HG02763 (cell line): ENCODE results near the gene HENMT1.
A peak's percentile ranks its signal among the peaks of the same experiment; 100 is the strongest.
"Not testable (repeated sequence)": the region's sequence is repeated elsewhere in the genome, so short reads cannot be mapped to it uniquely, and the experiment has no call there.

Experiments used
- ATAC-seq: cut with Tn5 transposase; IDR thresholded peaks from one replicate; pipeline ENCODE4 v1.9.1; 2021; ENCODE audit warnings: mild to moderate bottlenecking, moderate library complexity; ENCODE audit not compliant: unreplicated experiment

HENMT1 gene

DNA sequence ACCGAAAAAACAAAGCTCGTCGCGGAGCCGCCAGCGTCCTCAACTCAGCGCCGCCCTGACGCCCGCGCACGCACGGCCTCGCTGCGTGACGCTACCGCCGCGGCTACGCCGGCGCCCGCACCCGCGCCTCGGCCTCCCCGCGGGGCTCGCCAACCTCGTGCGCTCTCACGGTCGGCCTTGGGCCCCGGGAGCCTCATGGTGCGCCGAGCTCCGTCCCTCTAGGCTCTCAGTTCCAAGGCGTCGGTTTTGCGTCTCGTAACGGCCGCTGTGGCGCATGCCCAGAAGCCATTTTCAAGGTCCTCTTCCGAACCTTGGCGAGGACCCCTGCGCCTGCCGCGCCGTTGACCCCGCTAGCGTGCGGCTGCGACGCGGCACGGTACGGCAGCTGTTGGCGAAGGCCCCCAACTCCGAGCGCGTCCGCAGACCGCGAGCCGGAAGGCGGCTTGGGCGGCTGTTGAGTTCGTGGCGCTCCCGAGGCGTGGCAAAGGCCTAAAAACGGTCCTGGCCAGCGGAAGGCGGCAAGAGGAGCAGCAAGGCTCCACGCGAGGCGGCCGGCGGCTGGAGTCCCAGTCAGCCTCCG is at the start of gene HENMT1:
Gene HENMT1, minus strand, starts transcription at position 64 of the 580 bp plus-strand sequence. CDS start 1,209 bp downstream, outside the sequence.
- peak; percentile 87 for ATAC-seq

DNA sequence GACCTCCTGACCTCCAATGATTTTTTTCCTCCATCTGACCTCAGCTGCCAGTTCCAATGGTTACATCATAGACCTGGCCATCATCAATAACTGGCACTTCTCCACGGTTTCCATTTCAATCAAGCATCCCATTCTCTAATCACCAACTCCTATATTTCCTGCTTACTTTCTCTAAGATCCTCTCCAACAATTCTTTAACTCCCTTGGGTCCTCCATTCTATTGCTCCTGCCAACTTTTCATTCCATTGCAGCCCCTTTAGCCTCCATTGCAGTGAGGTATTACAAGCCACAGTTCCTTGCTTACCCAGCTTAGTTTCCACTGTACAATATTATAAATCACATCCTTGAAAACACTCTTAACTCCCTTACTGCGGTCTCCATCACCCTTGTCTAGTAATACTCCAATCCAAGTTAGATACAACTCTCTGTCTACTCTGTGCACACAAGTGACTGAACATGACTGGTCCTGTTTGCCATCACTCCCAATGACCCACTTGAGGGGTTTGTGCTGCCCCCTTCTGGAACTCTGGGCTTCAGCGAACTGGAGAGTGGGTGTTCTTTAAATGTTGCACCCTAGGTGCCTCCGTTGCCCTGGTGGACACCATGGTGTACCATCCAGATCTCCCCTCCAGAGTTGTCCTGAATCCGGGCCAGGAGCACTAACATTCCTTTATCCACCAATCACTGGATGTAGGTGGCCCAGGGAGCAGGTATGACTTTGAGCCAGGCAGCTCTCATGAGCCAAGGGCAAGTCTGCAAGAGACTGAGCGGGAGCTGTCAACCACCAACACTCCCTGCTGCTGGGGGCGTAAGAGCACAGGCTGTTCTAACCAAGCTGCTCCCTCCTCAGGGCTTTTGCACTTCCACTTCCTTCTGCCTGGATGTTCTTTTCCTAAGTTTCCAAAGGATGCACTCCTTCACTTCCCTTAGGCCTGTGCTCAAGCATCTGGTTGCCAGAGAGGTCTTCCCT is 48.1 kb upstream of the HENMT1 start:
- ATAC-seq, result no peak

DNA sequence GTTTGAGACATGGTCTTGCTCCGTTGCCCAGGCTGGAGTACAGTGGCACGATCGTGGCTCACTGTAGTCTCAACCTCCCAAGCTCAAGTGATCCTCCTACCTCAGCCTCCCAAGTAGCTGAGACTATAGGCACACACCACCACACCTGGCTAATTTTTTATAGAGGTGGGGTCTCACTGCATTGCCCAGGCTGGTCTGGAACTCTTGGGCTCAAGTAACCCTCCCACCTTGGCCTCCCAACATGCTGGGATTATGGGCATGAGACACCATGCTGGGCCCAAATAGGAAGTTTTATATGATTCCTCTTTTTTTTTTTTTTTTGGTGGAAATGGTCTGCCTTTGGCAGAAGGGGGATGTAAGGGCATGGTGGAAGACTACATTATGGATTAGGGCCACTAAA is 45.8 kb upstream of the HENMT1 start:
- ATAC-seq, result no peak

DNA sequence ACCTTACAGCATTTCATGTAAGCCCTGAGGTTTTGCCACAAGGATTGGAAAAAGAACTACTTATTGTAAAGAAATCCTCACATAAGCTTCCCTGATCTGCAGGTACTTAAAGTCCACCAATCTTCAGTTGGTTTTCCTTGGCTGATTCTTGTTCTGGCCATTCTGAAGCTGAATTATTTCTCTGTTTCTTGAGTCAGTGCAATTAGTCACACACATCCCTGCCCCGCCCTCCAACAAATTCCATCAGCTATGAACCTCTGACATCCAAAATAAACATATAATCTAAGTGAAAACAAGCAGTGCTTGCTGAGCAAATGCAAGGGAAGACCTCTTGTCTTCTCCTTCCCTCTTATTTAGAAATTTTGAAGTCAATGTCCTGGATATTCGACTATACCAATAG is 43.6 kb upstream of the HENMT1 start:
- ATAC-seq, result no peak

DNA sequence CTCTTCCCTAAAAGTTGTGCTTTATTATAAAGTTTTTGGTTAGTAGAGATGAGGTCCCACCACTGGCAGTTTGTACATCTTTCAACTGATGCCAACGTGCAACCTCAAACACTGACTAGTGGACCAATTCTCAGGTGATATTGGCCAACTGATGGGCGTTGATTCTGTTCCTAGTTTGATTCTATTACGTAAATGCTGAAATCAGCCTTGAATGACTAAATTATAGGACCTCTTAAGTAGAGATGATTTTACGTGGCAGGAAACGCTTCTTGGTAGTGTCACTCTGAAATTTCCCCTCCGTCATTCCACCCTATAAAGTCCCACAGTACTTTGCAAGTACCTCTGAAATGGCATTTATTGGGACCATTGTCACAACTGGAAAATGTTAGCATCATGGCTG is 43.0 kb upstream of the HENMT1 start:
- no peak for ATAC-seq

DNA sequence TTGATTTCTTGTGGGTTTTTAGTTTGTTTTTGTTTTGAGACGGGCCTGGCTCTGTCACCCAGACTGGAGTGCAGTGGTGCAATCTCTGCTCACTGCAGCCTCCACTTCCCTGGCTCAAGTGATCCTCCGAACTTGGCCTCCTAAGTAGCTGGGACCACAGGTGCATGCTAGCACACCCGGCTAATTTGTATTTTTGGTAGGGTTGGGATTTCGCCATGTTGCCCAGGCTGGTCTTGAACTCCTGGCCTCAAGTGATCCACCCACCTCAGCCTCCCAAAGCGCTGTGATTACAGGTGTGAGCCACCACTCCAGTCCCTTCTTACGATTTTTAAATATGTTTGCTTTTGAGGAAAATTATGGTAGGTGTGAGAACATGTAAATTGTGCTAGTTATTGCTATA is 41.2 kb upstream of the HENMT1 start:
- not testable (repeated sequence) for ATAC-seq

- ATAC-seq, result no peak
Measured at GRCh38 chr1:108701176-108701849, 40.4 kb upstream of the HENMT1 start.

DNA sequence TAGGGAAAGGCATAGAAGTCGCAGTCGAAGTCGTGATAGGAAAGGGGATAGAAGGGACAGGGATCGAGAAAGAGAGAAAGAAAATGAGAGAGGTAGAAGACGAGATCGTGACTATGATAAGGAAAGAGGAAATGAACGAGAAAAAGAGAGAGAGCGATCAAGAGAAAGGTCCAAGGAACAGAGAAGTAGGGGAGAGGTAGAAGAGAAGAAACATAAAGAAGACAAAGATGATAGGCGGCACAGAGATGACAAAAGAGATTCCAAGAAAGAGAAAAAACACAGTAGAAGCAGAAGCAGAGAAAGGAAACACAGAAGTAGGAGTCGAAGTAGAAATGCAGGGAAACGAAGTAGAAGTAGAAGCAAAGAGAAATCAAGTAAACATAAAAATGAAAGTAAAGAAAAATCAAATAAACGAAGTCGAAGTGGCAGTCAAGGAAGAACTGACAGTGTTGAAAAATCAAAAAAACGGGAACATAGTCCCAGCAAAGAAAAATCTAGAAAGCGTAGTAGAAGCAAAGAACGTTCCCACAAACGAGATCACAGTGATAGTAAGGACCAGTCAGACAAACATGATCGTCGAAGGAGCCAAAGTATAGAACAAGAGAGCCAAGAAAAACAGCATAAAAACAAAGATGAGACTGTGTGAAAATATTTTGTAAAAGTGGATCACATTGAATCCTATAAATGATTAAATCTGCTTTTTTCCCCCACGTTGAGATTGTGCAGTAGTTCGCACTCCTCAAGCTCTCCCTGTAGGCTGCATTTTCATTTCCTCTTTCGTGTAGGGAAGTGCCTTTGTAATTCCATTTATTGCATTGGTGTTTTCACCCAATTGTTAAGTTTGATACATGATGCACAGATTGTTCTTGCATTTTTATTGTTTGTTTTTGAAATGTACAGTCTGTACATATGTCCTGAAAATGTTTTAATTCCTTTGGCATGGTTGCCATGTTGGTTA is 38.8 kb upstream of the HENMT1 start:
- ATAC-seq, result no peak

- ATAC-seq, result no peak
Measured at GRCh38 chr1:108695535-108695934, 34.6 kb upstream of the HENMT1 start.

DNA sequence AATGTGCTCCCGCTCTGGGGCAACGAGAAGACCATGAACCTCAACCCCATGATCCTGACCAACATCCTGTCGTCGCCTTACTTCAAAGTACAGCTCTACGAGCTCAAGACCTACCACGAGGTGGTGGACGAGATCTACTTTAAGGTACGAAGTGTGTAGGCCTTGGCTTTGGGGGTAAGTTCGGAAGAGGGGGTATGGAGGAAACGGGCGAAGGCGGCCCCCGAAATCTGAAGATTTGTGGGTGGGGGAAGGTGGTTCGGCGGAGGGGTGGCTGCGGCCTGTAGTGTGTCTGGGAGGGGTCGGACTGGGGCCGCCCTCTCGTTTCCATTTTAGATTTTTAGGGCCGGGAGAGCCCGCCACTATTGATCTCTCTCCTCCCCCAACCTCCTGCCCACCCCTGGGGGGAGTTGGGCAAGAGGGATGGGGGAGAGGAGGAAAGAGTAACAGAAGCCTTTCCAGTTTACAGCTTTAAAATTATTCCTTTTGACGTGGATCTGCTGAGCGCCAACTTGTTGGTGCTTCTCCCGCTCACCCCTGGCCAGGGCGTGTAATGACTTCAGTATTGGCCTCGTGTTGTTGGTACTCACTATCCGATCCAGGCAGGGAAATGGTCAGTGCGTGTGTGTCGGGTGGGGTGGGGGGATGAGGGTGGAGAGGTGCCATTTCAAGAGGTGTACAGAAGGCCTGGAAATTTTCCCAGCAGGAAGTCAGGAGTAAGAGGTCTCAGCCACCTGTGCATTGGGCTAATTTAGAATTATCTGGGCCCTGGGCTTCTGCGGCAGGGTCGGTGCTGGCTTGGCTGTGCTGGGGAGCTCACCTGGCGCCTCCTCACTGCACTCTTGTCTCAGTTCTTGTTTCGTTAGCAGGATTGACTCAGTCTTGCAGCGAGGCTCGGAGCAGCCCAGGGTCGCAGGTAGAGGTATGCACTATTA is 32.1 kb upstream of the HENMT1 start:
- peak; percentile 61 for ATAC-seq

- peak; percentile 96 for ATAC-seq
Measured at GRCh38 chr1:108691942-108692723, 31.2 kb upstream of the HENMT1 start, which contains the start of gene PRPF38B. Gene PRPF38B, plus strand, starts transcription at chr1:108692310. Its CDS starts 282 bp downstream, at chr1:108692592.

GRCh38 chr1:108691128-108691941 is 30.4 kb upstream of the HENMT1 start:
- ATAC-seq, result no peak

DNA sequence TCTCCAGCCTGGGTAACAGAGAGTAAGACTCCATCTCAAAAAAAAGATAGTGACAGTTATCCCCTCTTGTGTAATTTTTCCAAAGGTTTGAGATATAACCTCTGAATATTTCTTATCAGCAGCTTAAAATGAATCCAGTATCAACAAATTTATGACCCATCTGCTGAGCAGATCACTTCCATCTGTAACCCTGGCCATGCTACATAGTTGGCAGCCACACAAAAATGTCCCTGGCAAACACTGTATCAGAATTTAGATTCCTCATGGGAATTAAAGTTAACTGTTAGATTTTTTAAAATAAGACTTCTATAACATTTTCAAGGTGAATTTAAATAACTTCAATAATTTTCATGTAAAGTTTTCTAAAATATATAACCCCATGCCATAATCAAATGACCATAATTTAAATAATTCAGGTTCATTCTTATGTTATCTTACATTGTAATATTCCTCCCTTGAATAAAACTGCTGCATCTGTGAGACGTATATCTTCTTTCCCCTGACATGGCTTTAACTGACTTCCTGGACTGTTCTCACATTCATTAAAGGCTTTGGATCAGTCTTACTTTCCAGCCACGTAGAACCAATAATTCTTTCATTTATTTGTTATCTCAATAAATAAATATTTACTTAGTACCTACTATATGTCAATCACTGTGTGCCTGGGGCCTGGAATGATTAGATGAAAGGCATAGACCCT is 25.9 kb upstream of the HENMT1 start:
- no peak for ATAC-seq

- ATAC-seq, result no peak
Measured at GRCh38 chr1:108685529-108685928, 24.6 kb upstream of the HENMT1 start.

DNA sequence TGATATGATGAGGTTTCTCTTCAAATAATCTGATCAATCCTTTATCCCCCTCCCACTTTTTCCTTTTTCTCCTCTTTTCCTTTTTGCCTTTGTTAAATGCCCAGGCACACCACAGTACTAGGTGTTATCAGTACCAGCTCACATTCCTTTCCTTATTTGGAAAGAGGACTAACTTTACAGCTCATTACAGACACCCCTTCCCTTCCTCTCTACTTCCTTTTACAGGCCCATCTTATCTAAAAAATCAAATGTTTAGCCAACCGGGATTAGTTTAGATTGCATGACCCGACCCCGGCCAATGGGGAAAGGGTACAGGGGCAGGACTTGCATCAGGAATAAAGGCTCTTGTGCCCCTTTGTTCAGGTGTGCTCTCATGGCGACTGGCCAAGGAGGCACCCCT is 20.8 kb upstream of the HENMT1 start:
- ATAC-seq, result not testable (repeated sequence)

DNA sequence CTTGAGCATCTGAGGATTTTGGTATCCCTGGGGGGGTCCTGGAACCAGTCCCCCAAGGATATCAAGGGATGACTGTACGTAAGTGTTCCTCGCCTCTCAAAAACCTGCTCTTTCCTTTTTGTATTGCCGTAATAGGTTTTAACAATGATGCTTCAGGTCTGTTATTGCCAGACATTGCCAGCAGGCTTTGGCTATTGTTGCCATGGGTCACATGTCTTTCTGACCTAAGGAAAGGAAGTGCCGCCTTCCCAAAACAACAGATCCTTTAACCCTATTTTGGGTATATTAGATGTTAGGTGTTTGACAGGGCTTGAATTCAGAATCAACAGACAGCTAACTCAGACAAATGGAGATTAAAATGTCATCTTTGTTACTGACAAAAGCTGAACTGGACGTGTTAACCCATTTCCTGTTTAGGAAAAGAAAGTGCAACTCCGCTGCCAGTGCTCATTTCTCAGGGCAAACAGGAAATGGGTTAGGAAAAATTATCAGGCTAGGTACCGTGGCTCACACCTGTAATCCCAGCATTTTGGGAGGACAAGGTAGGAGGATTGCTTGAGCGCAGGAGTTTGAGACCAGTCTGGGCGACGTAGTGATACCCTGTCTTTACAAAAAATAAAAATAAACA is 18.8 kb upstream of the HENMT1 start:
- no peak for ATAC-seq

GRCh38 chr1:108678706-108679105 is 17.8 kb upstream of the HENMT1 start:
- no peak for ATAC-seq
